H1 (cell line): ENCODE data around the gene ASAP3.

Experiments
- EP300 ChIP-seq, 2 experiments: IDR thresholded peaks; 1 replicate in 1 of 2; 2 replicates in 1 of 2; pipeline ENCODE4 v1.6.1; 2011 to 2012; ENCODE audit warnings: low read depth in 2 of 2, low read length in 2 of 2, mild to moderate bottlenecking in 2 of 2, borderline replicate concordance in 1 of 2, inconsistent platforms in 1 of 2, moderate library complexity in 1 of 2
- RAD21 ChIP-seq, 2 experiments: IDR thresholded peaks in 1 of 2; conservative IDR thresholded peaks in 1 of 2; 2 replicates each; pipeline ENCODE4 v1.6.1; 2011; ENCODE audit warnings: low read depth in 2 of 2, low read length in 2 of 2, improper control_type of control experiment in 1 of 2, inconsistent platforms in 1 of 2, mild to moderate bottlenecking in 1 of 2, moderate library complexity in 1 of 2

DNA sequence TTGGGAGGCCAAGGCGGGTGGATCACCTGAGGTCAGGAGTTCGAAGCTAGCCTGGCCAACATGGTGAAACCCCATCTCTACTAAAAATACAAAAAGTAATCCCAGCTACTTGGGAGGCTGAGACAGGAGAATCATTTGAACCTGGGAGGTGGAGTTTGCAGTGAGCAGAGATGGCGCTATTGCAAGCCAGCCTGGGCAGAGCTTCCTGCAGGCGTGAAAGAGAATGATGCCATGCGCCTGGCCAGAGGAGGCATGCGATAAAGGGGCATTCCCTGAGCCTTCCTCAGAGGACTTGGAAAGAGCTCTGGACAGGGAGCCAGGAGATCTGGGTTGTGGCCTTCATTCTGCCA, 43.9 kb upstream of the ASAP3 start:
- TF ChIP-seq EP300 (IDR thresholded peaks at IDR 0.05; ENCODE audit: borderline replicate concordance in 1 of 2, low read depth in 2 of 2, low read length in 2 of 2) (no peak), RAD21 (IDR thresholded peaks at IDR 0.05 in 1 of 2, conservative IDR thresholded peaks at IDR 0.05 in 1 of 2; ENCODE audit: low read depth in 2 of 2, low read length in 2 of 2) (no peak)
